Endothelial cell of hepatic sinusoid (primary cell): ENCODE measurements around the gene FBP2.
"Not testable (repeated sequence)": the region's sequence is repeated elsewhere in the genome, so short reads cannot be mapped to it uniquely, and the experiment has no call there.

Experiments used
- in situ Hi-C: cut with HindIII; loops from 2 replicates; pipeline ENCODE4 v1.10.0; 2017; ENCODE audit warnings: low sequenced_read_pairs

FBP2 gene

DNA sequence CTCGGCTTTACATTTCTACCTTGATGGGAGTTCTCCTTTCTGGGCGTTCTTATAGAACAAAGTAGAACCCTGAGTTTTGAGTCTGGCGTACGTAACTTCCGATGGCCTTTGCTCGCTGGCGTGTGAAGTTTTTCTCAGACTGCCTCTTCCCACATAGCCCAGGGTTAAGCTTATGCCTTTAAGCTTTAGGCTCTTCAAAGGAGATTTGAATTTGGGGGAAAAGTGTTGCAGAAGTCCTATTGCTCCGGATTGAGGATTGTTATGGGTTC is 13.7 kb upstream of the FBP2 start:
- in situ Hi-C loops, result no loop called here

DNA sequence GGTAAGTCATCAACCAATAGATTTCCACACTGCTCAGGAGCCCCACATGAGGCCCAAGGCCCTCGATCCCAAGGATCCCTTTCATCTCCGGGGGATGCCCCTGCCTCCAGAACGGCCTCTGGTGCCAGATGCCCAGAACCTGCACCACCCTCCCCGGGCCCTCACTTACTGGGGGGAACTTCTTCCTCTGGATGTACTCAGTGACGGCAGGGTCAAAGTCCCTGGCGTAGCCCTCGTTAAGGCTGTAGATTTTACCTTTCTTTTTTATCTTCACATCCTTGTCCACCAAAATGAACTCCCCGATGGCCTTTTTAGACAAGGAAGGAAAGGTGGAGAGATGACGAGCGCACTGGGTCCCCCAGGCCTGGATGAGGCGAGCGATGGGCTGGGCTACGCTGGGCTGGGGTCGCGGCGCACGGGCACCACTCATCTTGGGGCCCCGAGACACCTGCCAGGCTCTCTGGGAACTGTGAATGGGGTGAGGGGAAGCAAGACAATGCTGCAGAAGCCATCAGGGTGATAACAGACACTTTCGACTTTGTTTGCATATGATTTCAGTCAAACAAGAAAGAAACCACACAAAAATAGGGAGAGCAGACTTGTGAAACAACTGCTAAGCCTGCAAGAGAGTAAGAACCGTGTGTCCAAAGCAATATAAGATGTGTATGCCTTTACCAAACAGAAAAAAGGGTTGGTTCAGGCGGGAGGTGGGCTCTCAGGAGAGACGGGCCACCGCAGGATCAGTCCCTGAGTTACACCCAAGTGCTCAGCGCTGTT is 13.2 kb upstream of the FBP2 start:
- in situ Hi-C loops, result no loop called here

DNA sequence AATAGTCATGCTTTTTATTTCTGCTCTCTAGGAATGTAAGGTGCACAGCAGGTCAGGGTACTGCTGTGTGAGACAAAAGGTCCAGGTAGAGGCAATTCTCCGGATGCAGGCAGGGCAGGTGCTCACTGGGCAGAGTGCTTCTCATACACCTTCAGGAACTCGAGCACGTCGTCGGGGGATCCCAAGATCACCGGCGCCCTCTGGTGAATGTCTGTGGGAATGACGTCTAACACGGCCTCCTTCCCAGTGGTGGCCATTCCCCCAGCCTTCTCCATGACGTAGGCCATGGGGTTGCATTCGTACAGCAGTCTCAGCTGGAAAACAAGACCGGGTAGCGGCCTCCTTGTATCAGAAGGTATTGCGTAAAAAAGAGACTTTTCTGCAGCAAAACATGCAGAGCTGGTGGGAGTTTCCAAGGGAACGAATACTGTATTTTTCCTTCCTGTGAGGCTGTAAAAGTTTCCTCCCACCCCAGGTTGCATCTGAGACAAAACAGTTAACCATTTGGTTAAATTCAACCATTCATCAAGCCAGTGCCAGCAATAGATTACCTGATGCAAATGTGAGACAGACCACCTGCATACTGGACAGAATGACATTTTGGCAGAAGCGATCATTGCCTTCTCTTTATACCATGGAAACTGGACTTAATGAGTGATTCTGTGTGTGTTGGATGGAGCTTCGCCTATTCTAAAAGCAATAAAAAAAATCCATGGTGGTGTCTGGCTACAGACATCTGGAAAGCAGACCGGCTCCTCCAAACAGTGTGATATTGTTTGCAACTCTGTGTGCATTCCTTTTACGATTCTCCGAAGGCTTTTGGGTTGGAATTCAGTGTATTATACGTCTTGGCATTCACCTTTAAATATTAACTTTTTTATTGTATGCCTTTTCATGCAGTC is 9.9 kb upstream of the FBP2 start:
- in situ Hi-C loops, result no loop called here

DNA sequence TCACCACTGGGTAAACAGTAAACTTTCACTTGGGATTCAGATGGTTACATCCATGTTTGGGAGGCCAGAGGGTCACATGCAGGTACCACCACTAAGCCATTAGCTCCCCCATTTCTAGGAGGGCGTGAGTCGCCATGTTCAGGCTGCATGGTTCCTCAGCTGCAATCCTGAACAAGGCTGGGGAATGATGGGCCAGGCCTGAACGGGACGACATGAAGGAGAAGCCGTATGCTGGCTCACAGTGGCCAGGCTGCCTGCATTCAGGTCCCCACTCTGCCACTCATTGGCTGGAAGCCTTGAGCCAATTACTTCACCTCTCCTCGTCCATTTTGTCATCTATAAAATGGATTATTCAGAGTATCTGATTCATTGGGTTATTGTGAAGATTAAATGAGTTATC is 9.0 kb upstream of the FBP2 start:
- in situ Hi-C loops, result no loop called here

DNA sequence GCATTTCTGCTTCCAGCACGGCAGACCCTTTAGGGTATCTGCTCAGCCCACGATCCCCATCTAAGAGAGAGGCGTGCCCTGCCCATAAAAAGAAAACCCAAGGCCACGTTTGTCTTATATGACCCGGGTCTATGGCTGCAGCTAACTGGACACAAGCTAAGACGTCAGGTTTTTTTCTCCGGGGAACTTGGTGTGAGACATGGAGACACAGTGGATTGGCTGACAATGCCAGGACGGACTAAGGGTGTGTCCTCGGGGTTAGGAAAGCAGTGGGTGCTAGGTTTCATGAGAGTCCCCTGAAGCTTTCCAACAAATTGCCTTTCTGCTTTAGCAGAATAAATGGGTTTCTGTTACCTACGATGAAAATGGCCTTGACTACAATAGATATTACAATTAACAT is 7.1 kb upstream of the FBP2 start:
- in situ Hi-C loops, result no loop called here

DNA sequence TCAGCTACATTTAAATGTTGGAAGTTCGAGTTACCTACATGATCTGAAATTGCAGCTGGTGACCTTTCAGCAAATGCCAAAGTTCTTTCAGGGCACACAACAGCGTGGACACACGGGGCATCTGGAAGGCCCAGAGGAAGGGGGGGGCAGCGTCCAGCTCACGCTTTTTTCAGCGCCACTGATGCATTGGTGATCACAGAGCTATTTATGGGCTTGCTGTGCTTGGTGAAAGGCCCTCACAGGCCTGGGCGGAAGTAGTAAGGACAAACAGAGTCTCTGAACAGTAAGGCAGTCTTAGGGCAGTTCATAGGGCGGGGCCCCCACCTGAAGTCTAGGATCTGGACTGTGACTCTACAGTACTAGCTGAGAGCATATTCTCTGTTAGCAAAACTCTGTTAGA is 6.6 kb upstream of the FBP2 start:
- in situ Hi-C loops, result no loop called here

DNA sequence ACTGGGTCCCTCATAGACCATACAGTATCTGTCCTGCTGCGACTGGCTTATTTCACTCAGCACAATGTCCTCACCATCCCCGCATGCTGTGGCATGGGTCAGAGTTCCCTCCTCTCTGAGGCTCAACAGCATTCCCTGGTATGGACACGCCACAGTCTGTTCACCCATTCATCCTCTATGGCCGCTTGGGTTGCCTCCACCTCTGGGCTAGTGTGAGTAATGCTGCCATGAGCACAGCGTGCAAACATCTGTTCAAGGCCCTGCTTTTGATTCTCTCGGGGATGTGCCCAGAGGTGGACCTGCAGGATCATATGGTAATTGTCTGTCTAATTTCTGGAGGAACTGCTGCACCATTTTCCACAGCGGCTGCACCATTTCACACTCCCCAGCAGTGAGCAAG is 5.5 kb upstream of the FBP2 start:
- in situ Hi-C loops, result no loop called here

DNA sequence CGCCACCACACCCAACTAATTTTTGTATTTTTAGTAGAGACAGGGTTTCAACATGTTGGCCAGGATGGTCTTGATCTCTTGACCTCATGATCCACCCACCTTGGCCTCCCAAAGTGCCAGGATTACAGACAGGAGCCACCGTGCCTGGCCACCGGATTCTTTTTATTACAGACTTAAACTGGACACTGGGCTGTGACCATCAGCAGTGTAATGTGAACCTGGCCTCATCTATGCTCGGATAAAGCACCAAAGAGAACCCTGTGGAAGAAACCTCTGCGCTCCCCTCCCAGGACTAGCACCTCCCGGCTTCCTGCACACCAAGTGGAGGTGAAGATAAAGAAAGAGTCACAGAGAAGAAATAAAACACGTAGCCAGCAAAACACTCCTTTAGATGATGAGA is 941 bp downstream of the FBP2 start:
- in situ Hi-C loops, result not testable (repeated sequence)

DNA sequence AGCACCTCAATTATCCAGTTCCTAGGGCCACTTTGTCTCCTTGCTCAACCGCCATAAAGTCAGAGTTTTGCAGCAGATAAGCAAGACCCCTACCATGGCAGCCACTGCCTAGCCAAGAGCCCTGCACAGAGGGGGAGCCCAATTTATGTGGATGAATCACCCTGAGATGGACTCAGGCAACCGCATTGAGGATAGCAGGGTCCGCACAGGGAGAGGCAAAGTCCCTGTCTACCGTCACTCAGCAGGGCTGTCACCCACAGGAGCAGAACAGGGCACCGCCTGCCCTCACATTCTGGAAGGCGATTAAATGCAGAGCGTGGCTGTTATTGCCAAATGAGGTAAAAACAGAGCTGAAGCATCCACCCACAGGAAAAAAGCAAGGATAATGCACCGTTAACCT is 1.7 kb downstream of the FBP2 start:
- in situ Hi-C loops, result no loop called here

DNA sequence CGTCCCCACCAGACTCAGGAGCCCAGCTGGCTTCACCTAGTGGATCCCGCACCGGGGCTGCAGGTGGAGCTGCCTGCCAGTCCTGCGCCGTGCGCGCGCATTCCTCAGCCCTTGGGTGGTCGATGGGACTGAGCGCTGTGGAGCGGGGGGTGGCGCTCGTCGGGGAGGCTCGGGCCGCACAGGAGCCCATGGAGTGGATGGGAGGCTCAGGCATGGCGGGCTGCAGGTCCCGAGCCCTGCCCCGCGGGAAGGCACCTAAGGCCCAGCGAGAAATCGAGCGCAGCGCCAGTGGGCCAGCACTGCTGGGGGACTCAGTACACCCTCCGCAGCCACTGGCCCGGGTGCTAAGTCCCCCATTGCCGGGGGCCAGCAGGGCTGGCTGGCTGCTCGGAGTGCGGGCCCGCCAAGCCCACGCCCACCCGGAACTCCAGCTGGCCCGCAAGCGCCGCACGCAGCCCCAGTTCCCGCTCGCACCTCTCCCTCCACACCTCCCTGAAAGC is 2.5 kb downstream of the FBP2 start:
- in situ Hi-C loops, result not testable (repeated sequence)

DNA sequence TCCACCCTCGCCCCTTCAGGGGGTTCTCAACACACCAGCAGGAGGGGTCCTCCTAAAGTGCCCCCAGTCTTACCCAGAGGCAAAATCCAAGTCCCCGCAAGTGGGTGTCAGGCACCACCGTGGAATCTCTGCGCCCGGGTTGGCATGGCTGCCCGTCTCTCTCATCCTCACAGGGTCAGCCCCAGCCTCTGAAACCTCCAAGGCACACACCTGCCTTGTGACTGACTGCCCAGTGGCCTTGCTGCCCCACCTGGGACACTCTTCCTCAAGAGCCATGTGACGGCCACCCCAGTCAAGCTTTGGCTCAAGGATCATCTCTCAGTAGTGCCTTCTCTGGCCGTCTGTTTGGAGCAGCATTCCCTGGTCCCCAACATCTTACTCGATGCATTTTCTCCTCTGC is 4.9 kb downstream of the FBP2 start:
- in situ Hi-C loops, result no loop called here

DNA sequence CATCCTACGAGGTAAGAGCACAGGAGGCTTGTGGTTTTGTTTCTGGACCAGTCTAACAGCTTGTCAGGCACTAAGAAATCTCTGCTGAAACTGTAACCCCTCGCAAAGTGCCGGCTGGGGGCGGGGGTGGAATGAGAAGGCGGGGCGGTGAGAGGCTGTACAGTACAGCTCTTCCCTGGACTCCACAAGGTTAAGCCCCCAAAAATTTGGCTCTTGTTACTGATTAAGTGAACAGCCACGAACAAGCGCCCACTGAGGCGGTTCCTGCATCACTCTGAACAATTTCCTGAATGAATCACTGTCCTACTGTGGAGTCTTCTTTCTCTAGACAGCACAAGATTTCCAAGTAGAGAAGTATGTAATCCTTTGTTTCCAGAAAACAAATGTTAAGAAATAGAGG is 6.8 kb downstream of the FBP2 start:
- in situ Hi-C loops, result no loop called here

DNA sequence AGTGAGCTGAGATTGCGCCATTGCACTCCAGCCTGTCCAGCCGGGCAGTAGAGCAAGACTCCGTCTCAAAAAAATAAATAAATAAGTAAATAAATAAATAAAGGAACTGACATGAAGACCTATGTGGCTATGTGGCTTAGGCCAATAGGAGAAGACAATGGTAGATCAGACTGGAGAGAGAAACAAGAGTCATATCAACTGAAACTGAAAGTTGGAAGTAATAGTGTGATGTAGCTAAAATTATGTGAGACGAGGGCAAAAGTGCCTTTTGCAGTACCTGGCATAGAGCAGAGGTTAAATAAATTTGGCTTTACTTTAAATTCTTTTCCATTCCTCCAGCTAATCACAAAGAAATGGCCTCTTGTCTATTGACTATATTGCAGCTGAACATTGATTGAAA is 7.3 kb downstream of the FBP2 start:
- in situ Hi-C loops, result no loop called here

DNA sequence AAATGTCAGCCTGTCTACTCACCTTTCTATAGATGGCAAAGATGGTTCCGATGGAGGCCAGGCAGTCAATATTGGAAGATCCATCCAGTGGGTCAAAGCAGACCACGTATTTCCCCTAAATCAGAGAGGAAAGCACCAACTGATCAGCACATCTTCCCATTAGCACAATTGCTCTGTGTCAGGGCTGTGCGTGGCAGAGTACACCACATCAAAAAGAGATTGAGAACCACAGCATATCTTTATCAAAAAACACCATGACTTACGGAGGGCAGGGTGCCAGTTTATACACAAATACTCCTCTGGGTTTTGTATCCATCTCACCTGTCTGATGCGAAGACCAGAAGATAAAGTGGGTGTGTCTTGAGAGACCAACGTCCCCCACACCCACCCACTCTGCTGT is 9.1 kb downstream of the FBP2 start:
- in situ Hi-C loops, result no loop called here

DNA sequence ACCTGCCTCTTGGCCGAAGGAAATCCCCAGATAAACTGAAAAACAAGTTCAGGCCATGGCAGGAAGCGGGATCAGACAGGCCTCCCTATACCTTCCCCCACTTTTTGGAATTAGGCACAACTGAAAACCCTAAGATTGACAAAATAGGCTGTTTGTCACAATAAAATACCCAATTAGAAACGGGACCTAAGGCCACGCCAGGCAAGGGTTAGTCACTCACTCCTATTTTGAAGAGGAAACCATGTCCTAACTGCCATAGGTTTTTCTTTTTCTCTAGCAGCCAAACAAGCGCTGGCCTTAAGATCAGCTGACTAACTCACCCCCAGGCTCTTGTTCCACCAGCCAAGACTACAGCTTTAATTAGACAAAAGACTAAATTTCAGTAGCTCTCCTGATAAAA is 11.9 kb downstream of the FBP2 start:
- in situ Hi-C loops, result no loop called here

DNA sequence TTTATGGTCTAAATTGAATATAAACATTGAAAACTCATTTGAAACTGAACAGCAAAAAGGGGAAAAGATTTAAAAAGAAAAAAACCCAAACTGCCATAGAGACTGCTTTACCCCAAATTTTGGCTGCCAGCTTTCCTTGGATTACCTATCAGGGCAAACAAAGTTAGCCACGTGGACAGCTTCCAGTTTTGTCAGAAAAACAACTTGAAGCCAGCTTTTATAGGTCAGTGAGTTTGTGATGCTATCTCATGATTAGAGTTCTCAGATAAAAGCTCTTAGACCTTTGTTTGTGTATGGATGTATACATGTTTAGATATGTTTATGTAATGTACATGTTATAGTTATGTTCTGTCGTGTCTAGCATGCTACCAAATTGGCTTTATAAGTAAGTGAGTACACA is 16.1 kb downstream of the FBP2 start:
- in situ Hi-C loops, result no loop called here

DNA sequence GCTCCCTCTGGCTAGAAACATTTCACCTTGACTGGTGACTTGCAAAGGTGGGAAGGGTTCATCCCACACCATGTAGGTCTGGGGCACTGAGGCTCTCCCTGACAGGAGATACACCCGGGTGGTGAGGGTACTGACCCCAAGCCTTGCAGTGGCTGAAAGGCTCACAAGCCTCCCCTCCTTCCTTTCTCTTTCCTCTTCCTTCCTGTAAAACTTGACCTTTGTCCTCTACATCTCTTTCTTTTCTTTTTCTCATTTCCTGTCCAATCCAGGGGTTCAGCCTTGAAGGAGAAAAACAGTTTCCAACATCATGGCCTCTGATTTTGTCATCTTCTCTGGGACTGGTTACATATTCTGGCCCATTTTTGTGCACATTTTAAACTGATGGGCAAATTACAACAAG is 16.6 kb downstream of the FBP2 start:
- in situ Hi-C loops, result no loop called here

DNA sequence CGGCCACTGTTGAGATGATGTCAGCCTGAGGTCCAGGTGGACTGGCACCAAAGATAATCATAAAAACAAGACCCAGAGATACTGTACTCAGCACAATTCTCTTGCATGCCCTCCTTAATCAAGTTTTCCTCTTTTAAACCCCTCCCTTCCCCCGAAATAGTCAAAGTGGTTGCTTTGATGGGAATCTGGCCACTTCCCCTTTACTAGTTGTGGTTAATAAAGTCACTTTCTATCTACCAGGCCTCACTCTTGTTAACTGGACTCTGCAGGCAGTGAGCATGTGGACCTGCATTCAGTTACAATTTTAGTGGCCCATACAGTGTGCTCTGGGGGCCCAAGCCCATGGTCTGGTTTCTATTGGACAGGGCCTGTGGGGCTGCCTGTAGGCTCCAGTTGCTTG is 17.5 kb downstream of the FBP2 start:
- in situ Hi-C loops, result no loop called here

DNA sequence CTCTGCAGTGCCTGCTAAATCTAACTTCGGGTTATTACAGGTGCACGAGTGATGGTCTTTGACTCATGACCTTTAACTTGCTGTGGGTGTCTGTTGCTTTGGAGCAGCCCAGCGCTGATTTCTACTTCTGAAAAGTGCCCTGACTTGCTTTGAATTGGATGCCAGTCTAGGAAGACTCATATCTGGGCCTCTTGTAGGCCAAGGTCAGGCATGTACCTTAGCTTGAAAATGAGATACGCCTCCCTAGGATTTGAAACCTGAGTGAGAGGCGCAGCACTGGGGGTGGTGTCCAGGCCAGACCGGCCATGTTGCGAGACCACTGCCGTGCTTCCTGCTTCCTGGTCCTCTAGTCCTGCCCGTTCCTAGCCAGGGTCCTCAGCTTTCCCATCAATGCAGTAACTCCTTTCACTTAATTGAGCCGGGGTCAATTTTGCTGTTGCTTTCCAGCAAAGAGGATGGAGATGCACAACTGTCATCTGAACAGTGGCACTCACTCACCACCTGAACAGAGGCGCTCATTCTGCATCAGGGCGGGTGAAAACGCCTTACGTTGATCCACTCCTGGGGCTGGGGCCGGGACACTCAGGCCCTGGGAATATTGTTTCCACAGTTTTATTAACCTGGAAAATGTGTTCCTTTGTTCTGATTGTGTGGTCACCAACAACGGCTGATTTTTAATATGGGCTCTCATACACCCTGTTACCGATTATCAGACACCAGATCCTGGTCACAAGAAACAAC is 24.5 kb downstream of the FBP2 start:
- in situ Hi-C loops, result no loop called here

DNA sequence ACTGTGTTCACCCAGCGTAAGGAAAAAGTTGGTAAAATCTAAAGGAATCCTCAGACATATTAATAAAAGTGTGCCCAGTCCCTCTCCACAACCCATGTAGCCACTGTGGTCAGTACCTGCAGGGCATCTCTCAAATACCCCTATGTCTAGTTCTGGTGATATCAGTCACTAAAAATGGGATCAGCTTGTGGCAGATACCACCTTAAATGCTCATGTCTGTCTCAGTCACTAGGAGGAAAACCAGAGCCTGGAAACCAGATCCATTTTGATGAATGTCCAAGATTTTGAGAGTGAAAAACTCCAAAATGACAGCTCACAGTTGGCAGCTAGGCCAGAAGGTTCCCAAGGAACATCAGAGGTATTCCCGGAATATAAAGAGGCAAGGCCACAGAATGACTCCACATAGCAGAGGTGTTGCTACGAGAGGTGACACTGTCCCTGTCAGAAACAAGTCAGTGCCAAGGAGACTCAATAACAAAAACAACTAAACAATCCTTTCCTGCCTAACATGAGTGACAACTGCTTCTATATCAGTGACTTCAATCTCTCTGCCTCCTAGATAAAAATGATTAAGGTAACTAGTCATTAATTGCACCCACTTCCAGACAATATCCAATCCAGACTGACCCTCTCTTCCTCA is 25.3 kb downstream of the FBP2 start:
- in situ Hi-C loops, result no loop called here

DNA sequence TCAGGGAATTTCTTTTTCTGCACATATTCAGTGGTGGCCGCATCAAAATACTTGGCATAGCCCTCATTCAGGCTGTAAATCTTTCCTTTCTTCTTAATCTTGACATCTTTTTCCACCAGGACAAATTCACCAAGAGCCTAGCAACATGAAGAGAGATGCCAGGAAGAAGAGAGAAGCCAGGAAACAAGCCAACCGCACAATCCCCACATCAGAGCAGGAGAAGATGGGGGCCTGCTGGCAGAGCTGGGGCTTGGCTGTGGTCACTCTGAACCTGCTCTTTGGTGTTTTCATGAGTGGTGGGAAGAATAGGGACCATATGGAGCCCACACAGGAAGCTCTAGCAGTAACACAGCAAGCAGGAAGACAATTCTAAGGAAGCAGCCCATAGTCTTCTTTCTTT is 26.4 kb downstream of the FBP2 start:
- in situ Hi-C loops, result no loop called here
